UCSD-AML1 (cell line): Measurements from ENCODE around the gene RANBP17.
"Not testable (repeated sequence)": the region's sequence is repeated elsewhere in the genome, so short reads cannot be mapped to it uniquely, and the experiment has no call there.

ENCODE experiments used
- DNase-seq: peaks from one replicate; lab custom pipeline; 2025; ENCODE audit not compliant: unreplicated experiment; lab: John Stamatoyannopoulos, UW

Gene RANBP17

DNA sequence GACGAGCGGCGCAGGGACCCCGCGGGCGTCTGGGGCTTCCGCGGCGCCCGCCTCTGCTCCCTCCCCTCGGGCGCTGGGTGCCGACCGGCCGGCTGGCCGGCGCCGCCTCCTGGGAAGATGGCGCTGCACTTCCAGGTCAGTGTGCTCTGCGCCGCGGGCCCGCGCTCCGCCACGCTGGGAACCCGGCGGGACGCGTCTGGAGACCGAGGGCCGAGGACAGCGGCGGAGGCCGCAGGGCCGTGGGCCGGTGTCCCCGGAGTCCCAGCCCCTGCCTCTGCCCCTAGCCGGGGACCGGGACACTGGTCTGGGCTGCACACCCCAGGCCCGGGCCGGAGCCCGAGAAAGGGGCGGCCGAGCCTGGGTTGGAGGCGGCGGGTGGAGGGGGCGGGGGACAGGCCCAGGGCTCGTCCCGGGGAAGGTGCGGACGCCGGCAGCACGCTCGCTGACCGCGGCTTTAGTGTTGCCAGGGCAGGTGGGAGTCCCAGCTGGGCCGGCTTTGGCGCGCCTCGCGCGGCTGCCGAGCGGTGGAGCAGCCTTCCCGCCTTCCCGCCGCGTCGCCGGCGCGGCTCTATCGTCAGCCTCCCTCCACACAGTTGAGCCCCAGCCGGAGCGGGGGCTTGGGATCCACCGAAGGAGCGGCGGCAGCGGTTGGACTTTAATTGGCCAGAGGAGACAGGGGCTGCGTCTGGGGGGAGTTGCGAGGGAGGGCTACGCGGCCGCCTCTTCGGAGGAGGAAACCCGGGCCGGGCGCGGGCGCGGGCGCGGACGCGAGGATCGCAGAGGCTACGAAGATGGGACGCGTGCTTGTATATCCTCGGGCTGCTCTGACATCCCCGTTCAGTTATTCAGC, at the start of gene RANBP17:
RANBP17 (plus strand) TSS at position 102 of the 850 bp plus-strand sequence.
- DNase-seq, result no peak

DNA sequence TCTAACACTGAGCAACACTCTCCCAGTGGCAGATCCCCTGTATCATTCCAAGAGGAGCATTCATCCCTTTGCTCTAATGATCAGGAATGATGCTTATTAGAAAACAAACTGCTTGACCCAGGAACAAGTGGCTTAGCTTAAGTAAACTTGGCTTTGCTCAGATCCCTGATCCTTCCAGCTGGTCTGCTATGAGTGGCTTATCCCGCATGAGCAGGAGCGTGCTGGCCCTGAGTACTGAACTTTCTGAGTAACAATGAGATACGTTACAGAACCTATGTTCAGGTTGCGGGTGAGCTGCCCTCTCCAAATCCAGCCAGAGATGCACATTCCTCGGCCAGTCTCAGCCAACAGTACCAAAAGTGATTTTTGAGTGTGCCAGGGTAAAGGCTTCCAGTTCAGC, 48.6 kb upstream of the RANBP17 start:
- no peak for DNase-seq

DNA sequence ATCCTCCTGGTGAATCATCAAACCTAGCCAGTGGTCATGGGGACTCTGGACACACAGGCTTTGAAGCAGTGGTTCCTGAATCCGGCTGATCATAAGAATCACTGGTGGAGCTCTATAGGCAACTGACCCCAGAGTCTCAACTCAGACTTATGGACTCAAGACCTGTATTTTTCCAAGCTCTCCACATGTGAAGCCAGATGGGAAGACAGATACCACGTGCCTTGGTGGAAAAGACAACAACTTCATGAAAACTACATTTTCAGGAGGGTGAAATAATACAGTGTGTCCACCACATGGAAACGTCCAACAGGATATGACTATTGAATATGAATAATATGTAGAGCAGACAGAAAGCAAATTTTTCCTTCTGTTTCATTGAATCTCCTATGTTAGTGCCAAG, 44.6 kb upstream of the RANBP17 start:
- no peak for DNase-seq

DNA sequence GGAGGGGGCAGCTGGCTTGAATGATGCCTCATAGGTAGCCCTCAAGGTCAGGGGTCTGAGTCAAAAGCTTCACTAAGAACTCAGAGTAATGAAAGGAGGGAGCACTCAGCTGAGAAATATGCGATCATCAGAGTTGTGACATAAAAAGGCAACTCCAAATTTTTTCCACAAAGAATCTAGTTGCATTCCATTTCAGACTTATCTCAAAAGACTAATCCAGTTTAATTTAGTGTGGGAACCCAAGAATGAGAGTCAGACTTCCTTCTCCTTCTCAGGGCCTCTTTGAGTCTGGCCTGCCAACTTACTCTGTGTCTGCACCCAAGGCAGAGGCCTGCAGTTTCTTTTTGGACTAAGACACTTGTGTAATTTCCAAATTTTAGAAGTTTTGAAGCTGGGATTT, 43.6 kb upstream of the RANBP17 start:
- DNase-seq, result no peak

DNA sequence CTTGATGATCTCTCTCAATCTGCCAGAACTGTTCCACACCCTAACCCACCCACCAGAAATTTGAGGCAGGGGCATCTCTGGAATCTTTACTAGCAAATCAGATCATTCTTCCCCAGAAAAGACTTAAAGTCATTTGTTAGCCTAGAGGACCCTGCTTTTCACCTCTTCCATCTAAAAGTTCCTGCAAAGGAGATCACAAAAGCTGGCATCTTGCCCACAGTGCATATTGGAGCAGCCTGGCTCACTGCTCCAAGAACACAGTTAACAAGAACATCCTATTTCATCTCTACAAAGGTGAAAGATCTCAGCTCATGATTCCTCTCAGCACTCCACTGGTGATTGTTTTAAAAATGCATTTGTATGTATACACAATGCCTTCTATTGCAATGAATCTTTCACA, 42.0 kb upstream of the RANBP17 start:
- DNase-seq, result no peak

DNA sequence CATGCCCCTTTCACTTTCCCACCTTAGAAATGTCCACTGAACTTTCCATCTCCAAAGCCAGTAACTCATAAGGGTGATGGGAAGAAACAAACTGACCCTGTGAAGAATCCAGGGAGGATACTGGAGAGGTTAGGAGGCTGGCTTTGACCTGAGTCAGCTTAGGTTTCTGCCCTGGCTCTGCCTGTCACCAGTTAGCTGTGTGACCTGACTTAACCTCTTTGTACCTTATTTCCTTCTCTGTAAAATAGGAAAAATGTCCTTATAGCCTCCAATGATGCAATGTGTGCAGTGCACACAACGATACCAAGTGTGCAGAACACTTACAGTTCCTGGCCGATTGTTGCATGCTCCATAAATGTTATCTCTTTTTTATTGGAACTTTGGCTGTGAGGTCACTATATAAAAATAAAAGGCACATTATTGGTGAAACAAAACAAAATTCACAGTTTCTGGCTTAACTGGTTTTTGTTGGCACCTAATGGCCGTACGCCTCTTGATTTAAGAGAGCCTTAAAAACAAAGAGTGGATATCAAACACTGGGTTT, 40.5 kb upstream of the RANBP17 start:
- no peak for DNase-seq

DNA sequence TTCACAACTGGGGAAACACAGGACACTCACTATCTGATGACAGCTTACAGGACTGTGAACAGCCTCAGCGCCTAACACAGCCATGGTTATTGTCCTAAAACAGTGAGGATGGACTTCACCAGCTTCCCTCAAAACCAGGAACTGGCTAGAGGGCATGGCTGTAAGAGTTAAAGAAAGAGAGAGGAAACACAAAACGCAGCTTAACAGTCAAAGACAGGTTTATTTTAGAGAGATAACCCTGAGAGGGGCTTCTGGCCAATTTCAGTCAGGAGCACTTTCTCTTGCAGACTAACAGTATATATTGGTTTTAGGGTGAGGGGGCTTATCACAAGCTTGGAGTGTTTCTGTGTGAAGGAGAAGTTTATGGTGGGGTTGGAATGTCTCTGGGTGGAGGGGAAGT, 35.7 kb upstream of the RANBP17 start:
- DNase-seq, result no peak

DNA sequence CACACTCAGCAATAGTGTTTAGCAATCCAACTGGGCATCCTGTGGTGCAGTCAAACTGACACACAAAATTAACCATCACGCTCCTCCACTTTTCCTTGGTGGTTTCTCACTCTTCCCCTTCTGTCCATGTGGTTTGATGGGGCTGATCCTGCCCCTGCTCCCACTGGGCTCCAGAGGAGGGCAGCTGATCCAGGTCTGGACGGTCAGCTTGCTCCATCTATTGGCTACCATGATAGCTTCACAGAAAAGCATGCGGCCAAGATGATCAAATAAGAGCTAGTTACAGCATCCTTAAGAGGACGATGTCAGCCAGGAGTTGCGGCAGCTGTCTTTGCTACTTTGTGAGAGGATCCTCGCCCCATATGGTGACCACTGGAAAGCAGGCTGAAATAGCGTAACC, 29.6 kb upstream of the RANBP17 start:
- DNase-seq, result no peak

DNA sequence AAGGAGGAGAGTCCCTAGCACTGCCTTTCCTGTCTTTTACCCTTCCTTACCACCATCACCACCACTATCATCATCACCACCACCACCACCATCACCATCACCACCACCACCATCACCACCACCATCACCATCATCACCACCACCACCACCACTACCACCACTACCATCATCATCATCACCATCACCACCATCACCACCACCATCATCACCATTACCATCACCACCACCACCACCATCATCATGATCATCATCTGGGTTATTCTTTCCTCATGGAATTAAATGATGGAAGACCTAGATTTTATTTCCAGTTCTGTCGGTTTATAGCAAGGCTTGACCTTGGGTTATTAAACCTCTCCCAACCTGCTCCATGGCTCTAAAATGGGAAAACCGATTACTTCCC, 27.8 kb upstream of the RANBP17 start:
- DNase-seq, result not testable (repeated sequence)

DNA sequence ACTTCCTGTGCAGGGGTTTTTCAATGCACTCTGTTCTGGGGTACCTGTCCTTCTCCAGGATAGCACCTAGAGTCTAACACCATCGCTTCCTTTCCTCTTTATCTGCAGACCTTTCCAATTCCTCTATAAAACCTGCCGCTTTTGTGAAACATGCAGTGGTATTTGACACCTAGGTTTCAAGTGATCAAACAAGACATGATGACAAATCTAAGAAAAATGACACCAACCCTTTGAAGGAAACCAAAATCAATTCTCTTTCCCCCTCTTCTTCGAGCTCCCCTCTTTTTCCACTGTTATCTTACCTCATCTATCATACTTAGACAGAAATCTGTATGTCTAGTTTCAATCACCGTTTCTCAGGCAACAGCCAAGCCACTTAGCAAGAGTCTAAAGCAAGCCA, 25.6 kb upstream of the RANBP17 start:
- no peak for DNase-seq

DNA sequence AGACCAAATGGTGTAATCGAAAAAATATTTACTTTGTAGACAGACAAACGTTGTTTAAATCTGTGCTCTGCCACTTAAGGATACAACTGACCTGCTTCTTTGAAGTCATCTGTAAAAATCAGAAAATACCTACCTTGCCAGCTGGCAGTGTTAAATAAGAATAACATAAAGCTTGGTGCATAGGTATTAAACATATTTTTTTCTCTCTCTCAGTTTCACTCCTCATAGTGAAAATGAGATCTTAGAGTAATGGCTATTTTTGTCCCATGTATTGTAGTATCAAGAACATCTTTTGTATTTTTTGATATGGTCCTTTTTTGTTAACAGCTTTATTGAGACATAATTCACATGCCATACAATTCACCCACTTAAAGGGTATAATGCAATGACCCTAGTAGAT, 17.9 kb upstream of the RANBP17 start:
- DNase-seq, result no peak

DNA sequence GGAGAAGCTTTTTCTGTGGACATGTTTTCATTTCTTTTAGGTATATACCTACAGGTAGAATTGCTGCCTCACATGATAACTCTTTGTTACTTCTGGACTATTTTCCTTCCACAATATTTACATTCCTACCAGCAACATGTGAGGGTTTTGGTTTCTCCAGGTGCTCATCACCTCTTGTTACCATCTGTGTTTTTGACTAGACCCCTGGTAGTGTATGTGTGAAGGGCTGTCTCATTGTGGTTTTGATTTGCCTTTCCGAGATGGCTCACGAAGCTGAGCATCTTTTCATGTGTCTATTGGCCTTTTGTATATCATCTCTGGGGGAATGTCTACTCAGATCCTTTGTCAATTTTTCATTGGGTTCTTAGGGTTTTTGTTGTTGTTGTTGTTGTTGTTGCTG, 17.2 kb upstream of the RANBP17 start:
- no peak for DNase-seq

DNA sequence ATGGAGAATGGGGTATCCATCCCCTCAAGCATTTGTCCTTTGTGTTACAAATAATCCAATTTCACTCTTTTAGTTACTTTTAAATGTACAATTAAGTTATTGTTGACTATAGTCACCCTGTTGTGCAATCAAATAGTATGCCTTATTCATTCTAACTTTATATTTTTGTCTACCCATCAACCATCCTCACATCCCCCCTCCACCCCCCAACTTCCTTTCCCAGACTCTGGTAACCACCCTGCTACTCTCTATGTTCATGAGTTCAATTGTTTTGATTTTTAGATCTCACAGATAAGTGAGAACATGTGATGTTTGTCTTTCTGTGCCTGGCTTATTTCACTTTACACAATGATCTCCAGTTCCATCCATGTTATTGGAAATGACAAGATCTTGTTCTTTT, 15.4 kb upstream of the RANBP17 start:
- no peak for DNase-seq

DNA sequence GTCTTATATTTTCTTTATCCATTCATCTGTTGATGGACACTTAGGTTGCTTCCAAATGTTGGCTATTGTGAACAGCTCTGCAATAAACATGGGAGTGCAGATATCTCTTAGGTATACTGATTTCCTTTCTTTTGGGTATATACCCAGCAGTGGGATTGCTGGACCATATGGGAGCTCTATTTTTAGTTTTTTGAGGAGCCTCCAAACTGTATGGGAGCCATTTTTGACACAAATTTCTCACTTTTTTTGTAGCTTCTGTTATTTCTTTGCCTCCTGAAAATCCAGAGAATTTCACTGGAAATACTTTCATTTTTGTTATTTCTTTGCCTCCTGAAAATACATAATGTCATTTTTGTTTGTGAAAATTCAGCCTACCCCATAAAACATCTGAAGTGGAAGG, 15.0 kb upstream of the RANBP17 start:
- DNase-seq, result no peak

DNA sequence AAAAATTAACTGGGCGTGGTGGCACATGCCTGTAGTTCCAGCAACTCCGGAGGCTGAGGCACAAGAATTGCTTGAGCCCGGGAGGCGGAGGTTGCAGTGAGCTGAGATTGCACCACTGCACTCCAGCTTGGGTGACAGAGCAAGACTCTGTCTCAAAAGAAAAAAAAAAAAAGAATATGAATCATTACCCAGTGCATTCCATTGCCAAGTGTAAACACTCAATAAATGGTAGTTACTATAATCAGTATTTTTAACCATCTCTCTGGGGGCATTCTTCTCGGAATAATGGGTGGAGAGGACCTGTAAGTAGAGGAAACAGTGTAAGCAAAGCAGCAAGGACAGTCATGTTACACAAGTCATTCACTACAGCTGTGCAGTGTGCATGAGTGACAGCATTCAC, 13.8 kb upstream of the RANBP17 start:
- DNase-seq, result no peak

DNA sequence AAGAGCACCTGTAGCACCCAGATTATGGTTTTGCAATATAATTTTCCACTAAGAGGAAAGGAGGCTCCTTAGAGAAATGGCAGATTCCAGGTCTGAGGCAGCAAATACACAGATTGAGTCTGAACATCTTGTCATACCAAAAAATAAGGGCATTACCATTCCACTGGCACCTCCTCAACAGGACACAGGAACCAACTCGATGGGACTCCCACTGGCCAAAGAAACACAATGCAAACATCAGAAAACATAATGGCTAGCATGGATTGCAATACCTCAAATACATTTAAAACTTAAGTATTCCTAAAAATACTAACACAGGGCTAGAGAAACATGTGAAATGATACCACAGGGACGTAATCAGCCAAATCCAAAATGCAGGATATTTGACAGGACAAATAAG, 12.4 kb upstream of the RANBP17 start:
- no peak for DNase-seq

DNA sequence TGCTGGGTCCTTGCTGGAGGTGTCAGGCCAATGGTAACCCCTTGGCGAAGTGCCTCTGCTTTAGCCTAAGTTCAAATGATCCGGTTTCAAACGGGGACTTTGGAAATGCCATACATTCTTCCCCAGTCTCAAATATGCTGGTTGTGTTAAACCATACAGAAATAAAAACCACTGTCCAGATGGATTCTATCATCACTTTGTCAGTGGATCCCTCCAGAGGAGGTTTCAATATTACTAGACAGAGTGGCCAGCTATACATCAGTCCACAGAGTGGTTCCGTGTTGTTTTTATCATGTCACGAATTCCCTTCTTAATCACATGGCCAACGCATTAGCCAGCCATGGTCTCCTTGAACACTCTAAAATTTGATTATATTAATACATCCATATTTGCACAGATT, 7.3 kb upstream of the RANBP17 start:
- DNase-seq, result no peak

DNA sequence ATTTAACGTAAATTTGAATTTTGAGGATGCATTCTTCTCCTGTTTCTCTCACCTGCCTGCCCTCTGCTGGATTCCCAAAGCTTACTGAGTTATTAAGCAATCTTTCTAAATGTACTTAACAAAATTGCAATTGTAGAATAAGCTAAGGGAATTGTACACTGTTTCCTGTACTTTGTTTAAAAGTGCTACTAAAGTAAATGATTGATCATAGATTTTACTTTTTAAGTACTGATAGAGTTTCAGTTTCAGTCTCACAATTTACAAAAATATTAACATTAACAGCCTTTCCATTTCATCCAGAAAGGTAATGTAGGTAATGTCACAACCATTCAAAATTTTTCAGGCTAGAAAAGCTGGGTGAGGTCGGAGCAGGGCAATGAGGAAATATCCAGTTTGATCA, 4.8 kb upstream of the RANBP17 start:
- DNase-seq, result no peak

DNA sequence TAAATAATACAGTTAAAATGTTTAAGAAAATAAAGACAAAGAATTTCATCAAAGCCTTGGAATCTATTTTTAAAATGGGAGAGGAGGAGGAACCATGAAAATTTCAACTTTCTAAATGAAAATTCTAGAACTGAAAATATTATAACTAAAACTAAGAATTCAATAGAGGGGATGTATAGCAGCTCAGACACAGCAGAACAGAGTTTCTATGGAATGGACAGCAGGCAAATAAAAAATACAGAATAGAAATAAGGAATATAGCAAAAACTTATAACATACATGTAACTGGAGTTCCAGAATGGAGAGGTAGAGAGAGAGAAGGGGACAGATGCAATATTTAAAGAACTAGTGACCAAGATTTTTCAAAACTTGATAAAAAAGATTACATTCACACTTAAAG, 1.4 kb upstream of the RANBP17 start:
- DNase-seq, result no peak

DNA sequence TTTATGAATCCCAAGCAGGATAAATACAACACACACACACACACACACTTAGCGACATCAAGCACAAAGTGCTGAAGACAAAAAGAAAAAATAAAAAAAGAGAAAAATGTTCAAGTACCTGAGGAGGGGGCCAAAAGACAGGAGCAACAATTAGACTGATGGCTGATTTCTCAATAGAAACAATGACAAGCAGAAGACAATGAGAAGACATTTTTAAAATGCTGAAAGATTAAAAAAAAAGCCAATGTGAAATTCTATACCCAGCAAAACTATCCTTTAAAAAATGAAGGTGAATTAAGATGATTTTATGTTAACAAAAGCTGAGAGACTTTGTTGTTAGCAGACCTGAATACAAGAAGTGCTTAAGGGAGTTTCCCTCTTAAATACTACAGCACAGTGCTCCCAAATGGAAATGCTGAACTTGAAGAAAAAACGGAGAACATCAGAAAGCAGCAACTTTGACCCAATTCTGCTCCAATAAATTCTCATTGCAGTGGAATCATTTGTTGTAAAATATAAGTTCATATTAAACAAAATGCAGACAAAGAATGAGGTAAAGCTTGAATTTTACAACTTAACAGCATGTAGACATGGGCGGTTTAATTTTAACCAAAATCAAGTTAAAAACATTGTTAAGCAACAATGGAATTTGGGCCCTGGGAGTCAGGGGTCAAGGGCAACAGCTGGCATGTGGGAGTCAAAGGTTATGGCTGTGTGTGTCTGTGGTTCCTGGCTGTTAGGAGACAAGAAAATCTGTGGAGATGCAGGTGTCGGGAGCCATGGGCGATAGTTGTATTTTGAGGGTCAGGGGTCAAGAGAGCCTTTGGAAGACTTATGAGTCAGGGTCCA, 776 bp upstream of the RANBP17 start:
- no peak for DNase-seq

DNA sequence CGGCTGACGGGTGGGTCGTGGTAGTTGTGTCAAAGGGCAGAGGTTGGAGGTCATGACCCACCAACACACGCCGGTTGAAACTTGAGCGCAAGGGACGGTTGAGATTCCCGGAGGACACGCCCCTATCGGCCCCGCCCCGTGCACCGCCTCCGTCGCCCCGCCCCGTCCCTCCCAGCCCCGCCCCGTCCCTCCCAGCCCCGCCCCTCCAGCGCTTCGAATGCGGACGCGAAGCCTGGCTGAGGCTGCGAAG, 226 bp upstream of the RANBP17 start:
- no peak for DNase-seq

DNA sequence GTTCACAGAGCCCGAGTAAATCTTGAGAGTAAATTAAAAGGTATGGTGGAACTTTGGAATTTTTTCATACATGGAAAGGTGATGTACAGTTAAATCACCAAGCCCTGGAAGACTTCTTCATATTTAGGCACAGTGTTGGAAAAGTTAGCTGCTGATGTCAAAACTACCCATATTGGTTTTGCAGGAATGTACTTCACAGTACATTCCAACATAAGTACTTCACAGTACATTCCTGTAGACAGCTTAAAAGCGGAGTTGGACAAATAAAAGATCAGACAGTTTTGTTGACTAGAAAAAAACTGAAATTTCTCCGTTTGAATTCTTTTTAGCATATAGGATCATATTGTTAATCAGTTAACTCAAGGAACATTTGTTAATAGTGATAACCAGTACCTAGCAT, 1.8 kb downstream of the RANBP17 start:
- DNase-seq, result no peak
